HG02938 (cell line): ENCODE results near the gene PGA3.
"Not testable (repeated sequence)": the region's sequence is repeated elsewhere in the genome, so short reads cannot be mapped to it uniquely, and the experiment has no call there.

ENCODE experiments used
- ATAC-seq: cut with Tn5 transposase; IDR thresholded peaks from one replicate; pipeline ENCODE4 v1.9.1; 2021; ENCODE audit warnings: mild to moderate bottlenecking, moderate library complexity; ENCODE audit not compliant: unreplicated experiment

The PGA3 gene

DNA sequence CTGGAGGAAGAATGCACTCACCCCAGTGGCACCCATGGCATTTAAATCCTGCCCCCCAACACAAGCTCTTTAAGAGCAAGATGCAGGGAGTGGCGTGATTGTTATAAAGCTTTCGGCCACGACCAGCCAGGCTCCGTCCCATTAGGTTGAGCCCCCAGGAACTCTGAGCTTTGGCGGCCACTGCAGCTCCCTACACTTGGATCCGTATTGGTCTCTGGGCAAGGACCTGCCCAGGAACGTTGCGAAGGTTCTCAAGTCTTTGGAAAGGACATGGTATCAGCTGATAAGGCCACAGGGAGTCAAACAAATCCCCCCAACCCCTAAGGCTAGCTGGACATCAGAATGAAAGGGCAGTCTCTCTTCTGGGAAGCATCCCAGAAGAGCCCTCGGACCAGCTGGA lies 32.7 kb upstream of the PGA3 start:
- no peak for ATAC-seq

DNA sequence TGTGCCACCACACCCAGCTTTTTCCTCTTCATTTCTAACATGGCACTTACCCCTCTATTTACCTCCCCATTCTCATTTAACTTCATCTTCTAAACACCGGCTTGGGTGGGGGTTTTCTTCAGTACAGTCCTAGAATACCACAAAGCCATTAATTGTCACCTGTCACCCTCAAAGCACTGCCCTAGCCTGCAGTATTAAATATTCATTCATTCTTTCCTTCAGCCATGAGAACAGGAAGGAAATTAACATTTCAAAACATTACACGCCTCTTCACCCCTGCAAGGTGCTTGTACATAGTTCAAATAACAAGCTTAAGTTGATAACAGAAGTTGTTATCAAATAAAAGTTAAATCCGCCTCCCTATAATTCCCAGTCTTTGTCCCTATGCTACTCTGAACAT lies 31.4 kb upstream of the PGA3 start:
- no peak for ATAC-seq

DNA sequence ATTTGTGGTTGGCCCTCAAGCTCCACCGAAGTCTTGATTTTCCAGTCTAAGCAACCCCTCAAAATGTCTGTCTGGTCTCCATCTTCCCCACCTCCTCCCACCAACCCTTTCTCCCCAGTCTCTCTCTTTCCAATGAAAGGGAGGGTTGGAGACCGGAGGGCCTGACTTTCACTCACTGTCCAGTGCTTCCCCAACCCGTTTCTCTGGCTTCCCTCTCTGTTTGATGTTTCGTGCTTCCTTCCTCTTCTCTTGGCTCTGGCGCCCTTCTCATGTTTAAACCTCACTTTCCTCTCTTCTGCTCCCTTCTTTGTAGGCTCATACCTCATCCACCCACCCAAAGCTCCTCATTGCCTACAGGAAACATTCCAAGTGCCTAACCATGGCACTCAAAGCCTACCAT lies 31.0 kb upstream of the PGA3 start:
- no peak for ATAC-seq

DNA sequence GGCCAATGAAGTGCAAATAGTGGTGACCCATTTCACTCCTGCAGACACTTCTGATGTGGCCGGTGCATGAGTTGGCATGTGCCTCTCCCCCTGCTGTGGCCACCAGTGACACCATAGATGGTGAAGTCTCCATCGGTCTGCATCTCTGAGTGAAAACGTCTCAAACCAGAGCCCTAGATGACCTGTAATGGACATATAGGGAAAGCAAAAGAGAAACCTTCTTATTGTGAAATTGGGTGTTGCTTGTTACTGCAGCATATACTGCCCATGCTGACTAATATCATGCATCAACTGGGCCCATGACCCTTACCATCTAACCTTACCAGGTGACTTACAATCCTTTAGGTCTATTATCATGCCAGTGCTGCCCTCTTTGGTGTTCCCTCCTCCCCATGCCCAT lies 30.4 kb upstream of the PGA3 start:
- ATAC-seq, result no peak

DNA sequence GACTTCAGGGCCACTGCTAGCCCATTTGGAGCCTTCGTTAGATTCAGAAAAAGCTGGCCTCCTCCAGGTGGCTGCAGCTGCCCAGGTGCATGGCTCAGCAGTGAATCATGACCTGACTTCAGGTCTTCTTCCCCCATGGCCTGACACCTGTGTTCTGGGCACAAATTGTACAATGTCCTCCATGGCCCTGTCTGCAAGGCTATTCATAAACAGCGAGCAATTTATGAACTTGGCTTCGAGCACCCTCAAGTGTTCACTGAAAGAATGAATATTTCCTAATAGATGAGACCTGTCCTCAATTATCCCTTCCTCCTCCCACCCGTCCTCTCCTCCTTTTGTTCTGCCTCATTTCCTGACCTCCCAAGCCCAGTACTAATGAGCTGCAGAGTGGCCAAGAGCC lies 29.9 kb upstream of the PGA3 start:
- no peak for ATAC-seq

DNA sequence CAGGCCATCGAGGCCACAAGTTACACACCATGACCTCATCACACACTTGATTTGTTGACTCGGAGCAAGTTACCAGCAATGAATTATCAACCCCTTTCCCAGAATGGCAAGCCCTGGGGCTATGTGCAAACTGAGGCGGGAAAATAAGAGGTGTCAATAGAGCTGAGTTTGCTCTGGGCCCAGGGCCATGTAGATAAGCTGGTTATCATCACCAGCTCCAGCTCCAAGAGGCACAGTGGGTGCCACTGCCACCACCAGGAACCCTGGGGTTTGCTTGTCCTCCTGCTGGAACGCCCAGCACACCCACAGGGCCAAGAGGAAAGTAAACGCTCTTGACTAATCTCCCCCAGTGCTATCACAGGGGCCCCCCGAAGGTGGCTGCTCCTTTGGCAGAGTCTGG lies 29.0 kb upstream of the PGA3 start:
- no peak for ATAC-seq

DNA sequence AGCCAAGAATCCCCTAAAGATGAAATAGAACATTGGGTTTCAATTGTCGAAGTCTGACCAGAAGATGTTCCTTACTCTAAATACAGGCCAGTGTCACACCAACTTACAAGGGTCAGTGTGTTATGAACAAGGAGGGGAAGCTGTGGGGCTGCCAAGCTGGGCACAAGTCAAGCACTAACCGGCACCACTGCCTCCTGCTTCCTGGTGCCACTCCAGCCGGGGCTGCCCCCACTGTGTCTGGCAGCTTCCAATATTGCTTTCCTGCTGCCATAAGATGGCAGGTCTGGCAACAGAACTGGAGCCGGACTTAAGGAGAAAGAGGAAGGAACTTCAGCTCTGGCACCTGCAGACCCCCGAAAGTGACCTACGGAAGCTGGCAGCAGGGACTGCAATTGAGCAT lies 28.4 kb upstream of the PGA3 start:
- ATAC-seq, result no peak

DNA sequence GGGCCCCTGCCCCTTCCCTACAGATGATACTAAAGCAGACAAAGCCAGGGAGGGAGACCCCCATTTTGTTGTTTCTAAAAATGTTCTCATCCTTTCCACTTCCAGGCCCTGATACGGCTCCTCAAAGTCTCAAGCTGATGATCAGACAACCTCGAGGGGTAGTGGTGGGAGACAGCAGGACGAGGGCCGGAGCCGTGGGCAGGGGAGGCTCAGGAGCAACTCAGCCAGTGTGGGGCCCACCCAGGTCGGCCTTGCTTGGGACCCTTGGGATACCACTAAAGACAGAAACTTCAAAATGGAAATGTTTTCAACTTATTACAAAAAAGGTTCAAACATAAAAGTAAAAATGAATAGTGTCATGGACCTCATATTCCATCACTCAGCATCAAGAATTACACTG lies 26.9 kb upstream of the PGA3 start:
- ATAC-seq, result no peak

DNA sequence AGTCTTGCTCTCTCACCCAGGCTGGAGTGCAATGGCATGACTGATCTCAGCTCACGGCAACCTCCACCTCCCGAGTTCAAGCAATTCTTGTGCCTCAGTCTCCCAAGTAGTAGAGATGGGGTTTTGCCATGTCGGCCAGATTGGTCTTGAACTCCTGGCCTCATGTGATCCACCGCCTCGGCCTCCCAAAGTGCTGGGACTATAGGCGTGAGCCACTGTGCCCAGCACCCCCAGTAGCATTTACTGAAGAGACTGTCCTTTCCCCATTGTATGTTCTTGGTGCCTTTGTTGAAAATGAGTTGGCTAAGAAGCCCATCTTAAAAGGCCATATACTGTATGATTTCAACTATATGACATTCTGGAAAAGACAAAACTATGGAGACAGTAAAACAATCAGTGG lies 23.1 kb upstream of the PGA3 start:
- ATAC-seq, result not testable (repeated sequence)

DNA sequence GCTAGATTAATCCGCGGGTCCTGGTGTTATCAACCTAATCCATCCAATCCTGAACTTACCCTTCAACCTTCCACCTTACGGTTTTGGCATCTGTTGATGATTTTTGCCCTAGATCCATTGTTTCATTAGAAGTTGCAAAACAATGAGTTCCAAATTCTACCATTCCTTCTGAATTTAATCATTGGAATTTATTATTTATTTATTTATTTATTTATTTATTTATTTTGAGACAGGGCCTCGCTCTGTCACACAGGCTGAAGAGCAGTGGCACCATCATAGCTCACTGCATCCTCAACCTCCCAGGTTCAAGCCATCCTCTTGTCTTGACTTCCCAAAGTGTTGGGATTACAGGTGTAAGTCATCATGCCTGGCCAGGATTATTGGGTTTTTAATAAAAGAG lies 21.8 kb upstream of the PGA3 start:
- ATAC-seq, result no peak

DNA sequence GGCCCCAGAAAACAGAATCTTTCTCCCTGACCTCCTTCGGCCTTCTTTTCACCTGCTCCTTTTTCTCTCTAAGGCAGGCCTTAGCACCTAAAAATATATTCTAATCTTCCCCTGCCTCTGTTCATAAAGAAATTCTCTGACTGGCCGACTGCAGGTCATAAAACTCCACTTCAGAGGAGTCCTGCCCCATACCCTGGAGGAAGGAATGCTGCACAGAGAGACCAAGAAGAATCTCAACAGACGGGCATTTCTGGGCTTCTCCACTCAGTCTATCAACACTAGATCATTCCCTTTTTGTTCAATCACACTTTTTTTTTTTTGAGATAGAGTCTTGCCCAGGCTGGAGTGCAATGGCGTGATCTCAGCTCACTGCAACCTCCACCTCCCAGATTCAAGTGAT lies 19.7 kb upstream of the PGA3 start:
- ATAC-seq, result no peak

DNA sequence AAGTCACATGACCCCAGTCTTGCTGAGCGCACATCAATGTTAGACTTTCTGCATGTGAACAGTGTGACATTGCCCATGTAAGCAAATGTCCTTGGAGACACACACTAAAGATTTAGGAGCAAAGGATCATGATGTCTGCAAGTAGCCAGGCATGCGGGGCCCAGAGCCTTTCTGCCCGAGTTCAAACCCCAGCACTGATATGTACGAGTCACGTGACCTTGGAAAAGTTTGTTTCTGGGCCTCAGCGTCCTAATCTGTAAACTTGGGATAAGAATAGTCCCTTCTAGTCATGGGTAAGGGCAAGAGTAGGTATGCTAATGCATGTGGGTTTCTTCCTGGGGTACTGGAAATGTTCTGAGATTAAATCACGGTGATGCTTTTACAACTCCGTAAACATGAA lies 16.8 kb upstream of the PGA3 start:
- ATAC-seq, result no peak

DNA sequence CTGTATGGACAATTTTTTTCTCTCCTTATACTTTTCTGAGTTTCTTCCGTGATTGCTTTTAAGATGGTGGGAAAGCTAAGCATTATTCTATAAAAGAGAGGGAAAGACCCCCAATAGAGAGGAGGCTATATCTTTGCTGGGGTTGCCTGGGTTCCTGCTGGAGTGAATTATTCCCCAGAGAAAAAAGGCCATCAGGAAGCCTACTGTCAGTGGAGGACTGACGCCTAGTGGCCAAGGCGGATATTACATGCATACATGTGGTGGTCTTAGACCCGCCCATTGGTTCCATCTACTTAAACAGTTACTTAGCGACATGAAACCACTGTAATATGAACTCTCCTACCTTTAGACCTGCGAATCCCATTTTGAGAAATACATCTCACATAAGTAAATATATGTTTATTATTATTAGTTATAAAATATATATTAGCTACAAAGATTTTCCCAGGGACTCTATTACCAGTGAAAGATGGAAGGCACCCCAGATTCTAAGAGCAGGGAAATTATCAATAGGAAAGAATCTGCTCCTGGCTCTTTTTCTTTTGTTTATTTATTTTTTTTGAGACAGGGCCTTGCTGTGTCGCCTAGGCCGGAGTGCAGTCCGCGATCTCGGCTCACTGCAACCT lies 15.7 kb upstream of the PGA3 start:
- ATAC-seq, result no peak

DNA sequence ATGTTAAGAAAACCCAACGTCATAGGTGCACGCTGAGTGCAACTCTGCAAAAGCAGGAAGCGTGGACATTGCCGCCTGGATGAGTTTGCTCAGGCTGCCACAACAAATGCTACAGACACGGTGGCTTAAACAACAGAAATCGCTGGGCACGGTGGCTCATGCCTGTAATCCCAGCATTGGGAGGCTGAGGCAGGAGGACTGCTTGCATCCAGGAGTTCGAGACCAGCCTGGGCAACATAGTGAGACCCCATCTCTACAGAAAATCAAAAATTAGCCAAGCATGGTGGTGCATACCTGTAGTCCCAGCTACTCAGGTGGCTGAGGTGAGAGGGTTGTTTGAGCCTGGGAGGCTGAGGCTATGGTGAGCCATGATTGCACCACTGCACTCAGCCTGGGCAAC lies 13.4 kb upstream of the PGA3 start:
- no peak for ATAC-seq

DNA sequence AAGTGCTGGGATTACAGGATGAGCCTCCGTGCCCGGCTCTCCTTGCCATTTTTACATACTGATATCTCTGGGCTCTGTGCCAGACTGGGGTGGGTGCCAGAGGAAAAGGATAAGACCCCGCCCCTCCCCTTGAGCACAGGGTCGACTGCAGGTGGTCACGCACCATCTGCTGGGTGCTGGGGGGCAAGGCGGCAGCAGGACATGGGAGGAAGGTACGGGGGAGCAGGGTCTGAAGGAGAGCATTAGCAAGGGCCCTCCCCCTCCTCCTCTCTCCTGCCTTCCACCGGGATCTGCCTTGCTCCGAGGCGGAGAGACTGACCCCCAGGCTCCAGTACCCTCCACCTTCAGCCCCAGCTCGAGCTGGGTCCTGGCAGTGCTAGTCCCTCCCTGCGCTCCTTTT lies 9.7 kb upstream of the PGA3 start:
- no peak for ATAC-seq

DNA sequence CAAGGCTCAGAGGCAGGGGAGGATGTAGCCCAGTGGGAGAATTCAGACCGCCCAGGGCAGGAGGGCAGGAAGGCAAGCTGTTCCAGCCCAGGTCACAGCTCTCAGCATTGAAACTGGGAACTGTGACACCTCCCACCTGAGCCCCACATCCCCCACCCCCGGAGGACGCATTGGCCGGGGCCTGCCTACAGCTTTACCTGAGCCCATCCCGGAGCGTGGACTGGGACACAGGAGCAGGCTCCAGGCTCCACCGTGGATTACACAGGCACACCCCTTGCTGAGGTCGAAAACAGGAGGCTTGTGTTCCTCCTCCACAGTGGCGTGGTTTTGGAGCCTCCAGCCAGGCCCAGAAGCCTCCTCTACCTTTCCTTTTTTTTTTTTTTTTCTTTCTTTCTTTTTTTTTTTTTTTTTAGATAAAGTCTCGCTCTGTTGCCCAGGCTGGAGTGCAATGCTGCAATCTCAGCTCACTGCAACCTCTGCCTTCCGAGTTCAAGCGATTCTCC lies 9.1 kb upstream of the PGA3 start:
- no peak for ATAC-seq

DNA sequence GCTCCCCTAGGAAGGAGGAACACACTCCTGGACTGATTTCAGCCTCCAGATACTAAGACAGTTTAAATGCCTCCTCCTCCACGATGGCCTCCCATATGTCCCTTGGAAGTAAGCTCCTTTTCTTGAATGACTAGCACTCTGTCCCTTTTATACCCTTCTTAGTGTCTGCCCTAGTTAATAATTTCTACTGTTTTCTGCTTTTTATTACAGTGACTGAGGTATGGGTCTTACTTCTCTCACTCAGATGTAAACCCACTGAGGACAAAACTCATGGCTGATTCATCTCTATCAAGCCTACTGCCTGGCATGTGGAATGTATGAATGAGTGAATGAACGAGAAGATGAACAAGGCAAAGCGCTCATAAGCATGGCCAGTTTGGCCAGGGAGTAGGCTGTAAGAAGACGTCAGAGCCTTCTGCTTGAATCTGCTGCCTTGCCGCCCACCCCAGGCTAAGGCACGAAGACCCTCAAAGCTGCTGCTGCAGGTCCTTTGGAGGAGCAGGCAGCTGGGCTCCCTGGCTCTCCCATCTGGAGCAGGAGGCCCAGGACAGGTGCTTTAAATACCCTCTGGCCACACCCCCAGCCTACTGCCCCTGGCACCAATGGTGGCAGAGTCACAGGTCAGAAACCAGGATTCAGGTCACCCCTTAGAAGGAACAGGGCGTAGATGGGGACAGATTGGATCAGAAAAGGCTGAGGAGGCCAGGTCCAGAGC lies 8.2 kb upstream of the PGA3 start:
- ATAC-seq, result no peak

DNA sequence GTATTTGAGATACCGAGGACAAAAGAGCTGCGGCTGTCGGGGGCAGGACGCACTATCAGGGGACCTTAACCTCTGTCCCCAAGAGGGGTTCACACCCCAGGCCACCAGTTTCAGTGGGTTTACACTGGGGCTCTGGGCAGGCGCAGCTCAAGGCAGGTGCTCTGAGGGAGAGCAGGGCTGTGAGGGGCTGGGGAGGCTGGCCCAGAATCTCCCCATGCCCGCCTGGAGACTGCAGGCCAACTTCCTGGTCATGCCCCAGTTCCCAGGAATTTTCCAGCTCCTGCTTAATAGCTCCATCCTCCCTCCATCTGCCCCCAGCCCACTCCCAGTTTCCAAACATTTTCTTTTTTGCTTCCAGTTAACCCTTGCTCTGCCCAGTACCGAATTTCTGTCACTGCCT lies 7.6 kb upstream of the PGA3 start:
- no peak for ATAC-seq

DNA sequence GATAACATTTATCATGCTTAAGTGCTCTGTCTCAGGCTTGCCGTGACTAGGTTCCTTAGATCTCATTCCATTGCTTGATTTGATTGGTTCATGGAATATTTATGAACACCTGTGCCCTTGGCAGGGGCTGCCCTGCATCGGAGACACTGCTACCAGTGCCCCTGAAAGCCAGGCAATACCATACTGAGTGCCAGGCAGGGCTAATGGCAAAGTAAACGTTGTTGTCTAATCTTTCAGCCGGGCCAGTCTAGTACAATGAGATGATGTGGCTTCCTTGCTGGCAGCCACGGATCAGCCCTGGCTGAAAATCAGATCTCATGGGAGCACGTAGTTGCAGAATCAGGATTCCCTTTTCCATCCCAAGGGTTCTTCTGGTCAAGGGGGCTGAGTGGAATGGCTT lies 5.0 kb upstream of the PGA3 start:
- no peak for ATAC-seq

DNA sequence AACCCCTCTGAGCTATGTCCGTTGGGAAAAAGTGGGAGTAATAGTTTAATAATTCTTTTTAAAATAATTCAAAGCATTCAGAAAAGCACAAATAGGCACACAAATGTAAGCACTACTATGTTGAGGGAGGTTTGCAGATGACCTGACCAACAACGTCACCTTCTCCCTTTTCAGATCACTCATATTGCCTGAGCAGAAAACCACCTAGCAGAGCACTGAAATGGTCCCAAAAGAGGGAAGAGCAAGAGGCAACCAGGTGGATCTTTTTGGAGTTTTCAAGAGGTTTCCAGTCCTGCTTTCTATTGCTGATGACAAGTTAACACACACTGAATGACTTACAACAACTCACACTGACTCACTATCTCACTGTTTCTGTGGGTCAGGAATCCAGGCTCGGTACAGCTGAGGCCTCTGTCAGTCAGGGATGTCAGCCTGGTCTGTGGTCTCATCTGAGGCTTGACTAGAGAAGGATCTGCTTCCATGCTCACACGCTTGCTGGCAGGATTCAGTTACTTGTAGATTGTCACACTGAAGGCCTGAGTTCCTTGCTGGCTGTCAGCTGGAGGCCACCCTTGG lies 4.3 kb upstream of the PGA3 start:
- no peak for ATAC-seq

DNA sequence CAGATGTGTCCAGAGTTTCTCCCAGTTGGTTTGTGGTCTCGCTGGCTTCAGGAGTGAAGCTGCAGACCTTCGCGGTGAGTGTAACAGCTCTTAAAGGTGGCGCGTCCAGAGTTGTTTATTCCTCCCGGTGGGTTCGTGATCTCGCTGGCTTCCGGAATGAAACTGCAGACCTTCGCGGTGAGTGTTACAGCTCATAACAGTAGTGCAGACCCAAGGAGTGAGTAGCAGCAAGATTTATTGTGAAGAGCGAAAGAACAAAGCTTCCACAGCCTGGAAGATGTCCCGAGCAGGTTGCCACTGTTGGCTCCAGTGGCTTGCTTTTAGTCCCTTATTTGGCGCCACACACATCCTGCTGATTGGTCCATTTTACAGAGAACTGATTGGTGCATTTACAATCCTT lies 1.8 kb upstream of the PGA3 start:
- ATAC-seq, result no peak

DNA sequence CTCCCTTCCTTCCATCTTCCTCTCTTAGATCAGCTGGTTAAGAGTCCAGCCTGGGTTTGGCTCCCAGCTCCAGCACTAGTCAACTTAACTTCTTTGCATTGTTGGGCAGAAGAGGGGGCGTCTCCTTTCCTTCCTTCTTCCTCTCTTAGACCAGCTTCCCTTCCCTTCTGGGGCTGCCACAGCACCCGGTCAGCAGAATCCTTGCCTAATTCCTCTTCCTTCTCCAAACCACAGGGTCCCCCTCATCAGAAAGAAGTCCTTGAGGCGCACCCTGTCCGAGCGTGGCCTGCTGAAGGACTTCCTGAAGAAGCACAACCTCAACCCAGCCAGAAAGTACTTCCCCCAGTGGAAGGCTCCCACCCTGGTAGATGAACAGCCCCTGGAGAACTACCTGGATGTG lies 558 bp downstream of the PGA3 start:
- ATAC-seq, result not testable (repeated sequence)
